Ovary (tissue), 9 donors: ENCODE results near the gene SFXN5. TPM values are rescaled to one million over a fixed set of nuclear protein-coding genes. Genes with fewer than 3 reads are reported as not detected.

Experiments used
- DNase-seq, 5 donors: peaks; one replicate each; pipeline ENCODE4 v3.0.0-alpha.2; 2019 to 2020
- H3K27ac ChIP-seq, 2 donors: fragments of 200-600 bp; one replicate each; pipeline versions ENCODE4 v1.5.1 to v1.8.0; 2019 to 2022
- H3K27me3 ChIP-seq: fragments of 200-600 bp; one replicate; pipeline ENCODE4 v1.8.0; 2022
- H3K36me3 ChIP-seq: fragments of 200-600 bp; sonication (generic); one replicate; pipeline ENCODE4 v1.5.1; 2019
- H3K4me1 ChIP-seq: one replicate; pipeline ENCODE4 v1.8.1; 2013; ENCODE audit warnings: mild to moderate bottlenecking, moderate library complexity; ENCODE audit not compliant: insufficient read depth
- H3K4me3 ChIP-seq: fragments of 200-600 bp; sonication (generic); one replicate; pipeline ENCODE4 v1.5.1; 2017
- H3K9me3 ChIP-seq, 2 donors: fragments of 200-600 bp in 1 of 2; sonication (generic) in 1 of 2; one replicate each; pipeline versions ENCODE4 v1.5.1 to v1.8.1; 2013 to 2019; ENCODE audit warnings: mild to moderate bottlenecking in 1 of 2, moderate library complexity in 1 of 2
- CTCF ChIP-seq, 3 donors: fragments of 450-650 bp in 2 of 3; fragments of 200-600 bp in 1 of 3; IDR thresholded peaks; one replicate each; pipeline versions ENCODE4 v1.5.1 to v1.8.0; 2016 to 2022; ENCODE audit warnings: antibody characterized with exemption in 3 of 3, mild to moderate bottlenecking in 1 of 3
- EP300 ChIP-seq: sonication (generic); formaldehyde crosslinking; IDR thresholded peaks from one replicate; pipeline ENCODE4 v1.6.1; 2017; ENCODE audit warnings: antibody characterized with exemption
- POLR2A ChIP-seq: fragments of 450-650 bp; IDR thresholded peaks from one replicate; pipeline ENCODE4 v1.6.1; 2017; ENCODE audit warnings: antibody characterized with exemption, mild to moderate bottlenecking, moderate library complexity
- WGBS, 3 donors: extraction: QIAGEN DNeasy Blood & Tissue Kit in 1 of 3; methylation state at CpG; one replicate each; pipeline versions ENCODE4 v1.1.5 to v1.1.7; 2013 to 2017; 5-methylcytosine and 5-hydroxymethylcytosine counted together
- intact Hi-C, 4 donors: fragments of 100-400 bp; cut with DNase I; formaldehyde crosslinking; loops; one replicate each; pipeline versions ENCODE4 v1.11.0 to v1.15.1; 2022 to 2023
- polyA plus RNA-seq, 2 donors: library from polyadenylated mRNA; stranded (reverse); fragments of 200-250 nt in 1 of 2; fragments of 350-450 nt in 1 of 2; fragmentation: Illumina TruSeq in 1 of 2; extraction: RNeasy Lipid Tissue Mini Kit (QIAGEN cat#74804) in 1 of 2; gene quantifications; one replicate each; pipeline ENCODE4 v1.2.3, GENCODE V29; 2013 to 2014
- total RNA-seq, 7 donors: library from RNA; depleted of rRNA in 2 of 7; stranded (reverse); fragments of >200 nt in 2 of 7; fragmentation: NEBNext Ultra II Directional in 3 of 7; extraction: Animal tissue kit (Norgen Biotek cat#: 25700) in 3 of 7; gene quantifications; one replicate each; pipeline versions ENCODE4 v1.1.0 to v1.2.4, GENCODE V29; 2016 to 2023
- donor health status: DM: no; HTN: no; CAD: no; lungs with moderate emphysema.
- donor health status: DM: no; HTN: no; CAD: no.
- donor health status: Bipolar disorder and iron deficiency.
- donor health status: DM: yes; HTN: yes; CAD: no.
- donor health status: DM: no; HTN: no; CAD: no.
- donor health status: DM: yes; HTN: yes; CAD: no.

Gene SFXN5
- total and polyA plus RNA-seq, 9 donors, result 4.3 to 19.3 (median 11.6) TPM

GRCh38 chr2:72923833-72924352 lies 147.6 kb downstream of the SFXN5 start:
- H3K36me3 ChIP-seq, result no peaks in the 10 kb centered on the region
- H3K4me1 ChIP-seq, result peaks cover 8% of the 10 kb centered on the region
- no peak overlapping the region for H3K4me3 ChIP-seq
- H3K27ac ChIP-seq, result no peak overlapping the region
- intact Hi-C loops, result no loop called here
- no peak for DNase-seq
- TF ChIP-seq CTCF (IDR thresholded peaks at IDR 0.05), result no peak
- TF ChIP-seq POLR2A, result no peak
- no peak for TF ChIP-seq EP300
- no peaks in the 10 kb centered on the region for H3K27me3 ChIP-seq
- no peaks in the 10 kb centered on the region for H3K9me3 ChIP-seq
- WGBS, 3 donors, result 8 to 9% (median 9%) methylated on average over 33 to 36 of the region's 36 CpGs

GRCh38 chr2:72921853-72922252 lies 149.7 kb downstream of the SFXN5 start:
- 85 to 89% (median 86%) methylated on average over 1 of the region's 1 CpG for WGBS, 3 donors
- no peak for TF ChIP-seq CTCF (IDR thresholded peaks at IDR 0.05)
- TF ChIP-seq EP300, result no peak
- TF ChIP-seq POLR2A, result no peak
- intact Hi-C loops, result no loop called here
- no peak overlapping the region for H3K4me3 ChIP-seq
- H3K9me3 ChIP-seq, result no peaks in the 10 kb centered on the region
- no peaks in the 10 kb centered on the region for H3K27me3 ChIP-seq
- no peaks in the 10 kb centered on the region for H3K36me3 ChIP-seq
- H3K27ac ChIP-seq, result no peak overlapping the region
- H3K4me1 ChIP-seq, result peaks cover 9% of the 10 kb centered on the region
- DNase-seq, result no peak

GRCh38 chr2:72921088-72921851 lies 150.2 kb downstream of the SFXN5 start:
- no peaks in the 10 kb centered on the region for H3K36me3 ChIP-seq
- TF ChIP-seq CTCF (IDR thresholded peaks at IDR 0.05) (no peak), POLR2A (no peak), EP300 (no peak)
- intact Hi-C loops, result no loop called here
- no peak overlapping the region for H3K4me3 ChIP-seq
- H3K27ac ChIP-seq, result no peak overlapping the region
- DNase-seq, result no peak
- H3K4me1 ChIP-seq, result peaks cover 13% of the 10 kb centered on the region
- H3K9me3 ChIP-seq, result no peaks in the 10 kb centered on the region
- H3K27me3 ChIP-seq, result no peaks in the 10 kb centered on the region
- WGBS, 3 donors, result 31 to 33% (median 31%) methylated on average over 15 of the region's 15 CpGs

- intact Hi-C loops, result no loop called here
- Histone ChIP-seq H3K4me1 (peaks cover 16% of the 10 kb centered on the region), H3K9me3 (no peaks in the 10 kb centered on the region), H3K36me3 (no peaks in the 10 kb centered on the region), H3K4me3 (no peak overlapping the region), H3K27ac (no peak overlapping the region), H3K27me3 (no peaks in the 10 kb centered on the region)
- DNase-seq, result no peak
- 2 to 4% (median 2%) methylated on average over 70 to 77 of the region's 77 CpGs for WGBS, 3 donors
- TF ChIP-seq POLR2A (no peak), CTCF (IDR thresholded peaks at IDR 0.05) (no peak), EP300 (no peak)
Measured at GRCh38 chr2:72920318-72921087, 151.0 kb downstream of the SFXN5 start.
